HepG2 (cell line): Measurements from ENCODE around the gene LPO. TPM values are rescaled to one million over a fixed set of nuclear protein-coding genes. Genes with fewer than 3 reads are reported as not detected.

Experiments used
- ATAC-seq: fragments of 200-7000 bp; cut with Tn5 transposase; 3 replicates; pipeline ENCODE4 v1.9.1; 2020; ENCODE audit warnings: mild to moderate bottlenecking, moderate library complexity
- BruUV-seq: library from RNA; stranded (reverse); fragments of 400-500 nt; replicated peaks from 2 replicates; lab custom pipeline; 2021; lab: Mats Ljungman, UMichigan
- CTCF ChIA-PET: fragments of 300-600 bp; formaldehyde crosslinking; extraction: SDS; loops from one replicate; lab custom pipeline; 2021; ENCODE audit warnings: low total read pairs, inconsistent platforms, low intra/inter-chr PET ratio; lab: Yijun Ruan, JAX
- POLR2A ChIA-PET: fragments of 350-600 bp; sonication (Branson Sonifier 250); formaldehyde crosslinking; loops from one replicate; lab custom pipeline; 2020; ENCODE audit warnings: antibody characterized with exemption, inconsistent platforms; lab: Yijun Ruan, JAX
- DNase-seq: peaks from one replicate; pipeline ENCODE4 v3.0.0-alpha.2; 2015; ENCODE audit warnings: low spot score
- FAIRE-seq: peaks from 3 replicates; lab custom pipeline; 2011; peaks lifted over from hg19 to GRCh38; lab: Jason Lieb, UNC
- H2AFZ ChIP-seq: one replicate; pipeline ENCODE4 v1.6.1; 2011; ENCODE audit warnings: low read length, inconsistent platforms
- H3K27ac ChIP-seq: fragments of 300-600 bp; 3 replicates; pipeline ENCODE4 v1.8.0; 2011; ENCODE audit warnings: mixed run types, mild to moderate bottlenecking, mixed read lengths, low read length, inconsistent platforms; ENCODE audit not compliant: insufficient read depth; ENCODE audit errors: extremely low read length
- H3K27me3 ChIP-seq, 2 experiments: fragments of 200-600 bp in 1 of 2; 2 replicates in 1 of 2; 3 replicates in 1 of 2; pipeline versions ENCODE4 v1.6.0 to v1.8.0; 2011; ENCODE audit warnings: low read length in 2 of 2, mild to moderate bottlenecking in 2 of 2, moderate library complexity in 2 of 2, inconsistent platforms in 1 of 2; ENCODE audit not compliant: insufficient read depth in 2 of 2, control insufficient read depth in 1 of 2
- H3K36me3 ChIP-seq, 2 experiments: fragments of 200-600 bp in 1 of 2; replicated peaks in 1 of 2; 2 replicates in 1 of 2; 3 replicates in 1 of 2; pipeline versions ENCODE4 v1.5.1 to v1.8.0; 2011; ENCODE audit warnings: low read length in 2 of 2, inconsistent platforms in 1 of 2; ENCODE audit not compliant: insufficient read depth in 2 of 2, control insufficient read depth in 1 of 2
- H3K4me1 ChIP-seq: 2 replicates; pipeline ENCODE4 v1.5.1; 2012; ENCODE audit warnings: low read length, inconsistent platforms; ENCODE audit not compliant: insufficient read depth
- H3K4me2 ChIP-seq: 2 replicates; pipeline ENCODE4 v1.6.0; 2011; ENCODE audit warnings: low read depth, low read length, inconsistent platforms
- H3K4me3 ChIP-seq, 3 experiments: fragments of 200-600 bp in 1 of 3; sonication (generic), shearing (Covaris generic) in 1 of 3; replicated peaks in 1 of 3; 2 replicates each; pipeline ENCODE4 v1.5.1; 2011 to 2016; ENCODE audit warnings: low read length in 3 of 3, inconsistent platforms in 2 of 3, low read depth in 2 of 3, mild to moderate bottlenecking in 2 of 3, control low read depth in 1 of 3, mixed read lengths in 1 of 3; ENCODE audit not compliant: insufficient read depth in 1 of 3
- H3K79me2 ChIP-seq: one replicate; pipeline ENCODE4 v1.6.1; 2011; ENCODE audit warnings: low read length, inconsistent platforms; ENCODE audit not compliant: insufficient read depth
- H3K9ac ChIP-seq: 2 replicates; pipeline ENCODE4 v1.6.0; 2011; ENCODE audit warnings: mild to moderate bottlenecking, low read depth, low read length, inconsistent platforms; ENCODE audit not compliant: insufficient read depth
- H3K9me3 ChIP-seq: 2 replicates; pipeline ENCODE4 v1.5.1; 2012; ENCODE audit warnings: mild to moderate bottlenecking, low read length
- H4K20me1 ChIP-seq: 2 replicates; pipeline ENCODE4 v1.6.0; 2011; ENCODE audit warnings: inconsistent platforms, mild to moderate bottlenecking, low read length, moderate library complexity; ENCODE audit not compliant: insufficient read depth
- CERS6 ChIP-seq: sonication (generic); formaldehyde crosslinking; IDR thresholded peaks from 2 replicates; pipeline ENCODE4 v1.5.0; 2020; ENCODE audit warnings: missing genetic modification reagents
- FOXO1 ChIP-seq: sonication (generic); formaldehyde crosslinking; IDR thresholded peaks from 2 replicates; pipeline ENCODE4 v1.4.0; 2020; ENCODE audit warnings: missing genetic modification reagents
- KLF9 ChIP-seq: IDR thresholded peaks from 2 replicates; pipeline ENCODE4 v1.6.1; 2016; ENCODE audit warnings: low read depth
- RELA ChIP-seq: sonication (generic); formaldehyde crosslinking; IDR thresholded peaks from 2 replicates; pipeline ENCODE4 v1.4.0; 2020; ENCODE audit warnings: missing genetic modification reagents
- RXRB ChIP-seq: IDR thresholded peaks from 2 replicates; pipeline ENCODE4 v1.6.1; 2016; ENCODE audit warnings: borderline replicate concordance, missing genetic modification reagents, missing compliant biosample characterization
- XRCC5 ChIP-seq: fragments of 200-400 bp; formaldehyde crosslinking; optimal IDR thresholded peaks from 2 replicates; pipeline ENCODE3; 2017; ENCODE audit warnings: mild to moderate bottlenecking, low read length
- ZGPAT ChIP-seq: IDR thresholded peaks from 2 replicates; pipeline ENCODE4 v1.6.1; 2016; ENCODE audit warnings: mild to moderate bottlenecking
- ZMAT5 ChIP-seq: sonication (generic); formaldehyde crosslinking; IDR thresholded peaks from 2 replicates; pipeline ENCODE4 v1.5.0; 2020; ENCODE audit warnings: mild to moderate bottlenecking, low read depth, missing genetic modification reagents, borderline replicate concordance
- ZNF460 ChIP-seq: sonication (generic); formaldehyde crosslinking; IDR thresholded peaks from 2 replicates; pipeline ENCODE4 v1.5.1; 2020; ENCODE audit warnings: missing genetic modification reagents, mild to moderate bottlenecking, borderline replicate concordance
- ZNF704 ChIP-seq: sonication (generic); formaldehyde crosslinking; IDR thresholded peaks from 2 replicates; pipeline ENCODE4 v1.8.1; 2023; ENCODE audit warnings: mild to moderate bottlenecking, inconsistent platforms, moderate library complexity, missing genetic modification reagents, borderline replicate concordance
- ZSCAN22 ChIP-seq: sonication (generic); formaldehyde crosslinking; IDR thresholded peaks from 2 replicates; pipeline ENCODE4 v1.4.0; 2020; ENCODE audit warnings: mild to moderate bottlenecking, missing genetic modification reagents
- WGBS: methylation state at CpG from one replicate; pipeline ENCODE4 v1.1.6; 2017; ENCODE audit warnings: low lambda C conversion rate; 5-methylcytosine and 5-hydroxymethylcytosine counted together
- in situ Hi-C: cut with HindIII; loops from 2 replicates; pipeline ENCODE4 v1.10.0; 2017; ENCODE audit warnings: low pct_unique_long_range_greater_than_20kb; ENCODE audit not compliant: extremely low pct_ligation_motif_present
- intact Hi-C: fragments of 100-400 bp; cut with micrococcal nuclease; formaldehyde crosslinking; loops from one replicate; pipeline ENCODE4 v1.10.0; 2022; ENCODE audit not compliant: unreplicated experiment
- polyA plus RNA-seq, 8 experiments: library from polyadenylated mRNA; depleted of rRNA in 3 of 8; stranded (reverse) in 7 of 8; unstranded in 1 of 8; fragments of >200 nt; fragmentation: Illumina TruSeq in 4 of 8; extraction: Trizol in 4 of 8; gene quantifications; 2 replicates each; pipeline versions ENCODE4 v1.2.1 to v1.2.3, GENCODE V29; 2011 to 2016; ENCODE audit warnings: low read depth in 4 of 8, missing spikeins in 1 of 8, mixed read lengths in 1 of 8; ENCODE audit not compliant: insufficient read depth in 1 of 8
- total RNA-seq, 5 experiments: library from RNA; depleted of rRNA; stranded (reverse); fragments of >200 nt; fragmentation: Illumina TruSeq; extraction: Trizol; gene quantifications; 2 replicates each; pipeline ENCODE4 v1.2.3, GENCODE V29; 2016; ENCODE audit warnings: low read depth in 1 of 5
- TF ChIP-seq, protein P1 (sequence below): IDR thresholded peaks from 2 replicates; pipeline ENCODE4 v1.6.1; 2016; ENCODE audit warnings: low read depth, control low read depth
- TF ChIP-seq, protein P2 (sequence below): fragments of 450-650 bp; IDR thresholded peaks from 2 replicates; pipeline ENCODE4 v1.6.1; 2016
- TF ChIP-seq, protein P3 (sequence below): IDR thresholded peaks from 2 replicates; pipeline ENCODE4 v1.6.1; 2012; ENCODE audit warnings: low read depth, low read length, improper control_type of control experiment

Gene LPO
- total and polyA plus RNA-seq, 2 of the 13 experiments (the other 11 are each of a cell fraction or from before 2014, with no cell fraction given): not detected

GRCh38 chr17:58317421-58318064 lies 79.2 kb downstream of the LPO start:
- Histone ChIP-seq H3K9me3 (no peaks in the 10 kb centered on the region), H3K36me3 (no peaks in the 10 kb centered on the region), H3K4me3 (no peak overlapping the region), H3K4me1 (peaks cover 19% of the 10 kb centered on the region; the same call in 1 of the 2 replicates), H3K27ac (no peak overlapping the region), H3K4me2 (0 out of 2 replicates have a peak overlapping the region, but pooled peaks have one; percentile 0), H3K9ac (no peak overlapping the region), H3K27me3 (peaks cover 17 to 68% of the 10 kb centered on the region in 2 experiments), H4K20me1 (no peaks in the 10 kb centered on the region), H2AFZ (no peak overlapping the region), H3K79me2 (no peaks in the 10 kb centered on the region)
- CTCF ChIA-PET: interaction anchor here (1.5 to 5.0 kb wide), 3 partner anchors 9 to 130 kb away, joined by 9 to 121 read pairs (median 20); partner anchors contain the start of gene RNF43
- in situ Hi-C loops: no loop called here
- BruUV-seq: no TSS peak
- intact Hi-C loops: loop anchor here (1.0 to 2.0 kb wide), 3 partner anchors 35 to 130 kb away; partner anchors contain the start of genes RNF43 and SUPT4H1
- DNase-seq (peak; percentile 75), FAIRE-seq (peak; percentile 94), ATAC-seq (peak; percentile 84)
- POLR2A ChIA-PET: interaction anchor here (0.9 to 2.6 kb wide), 10 partner anchors 9 to 131 kb away, joined by 3 to 35 read pairs (median 4); partner anchors contain the start of genes RNF43 and SUPT4H1
- WGBS: 9% methylated on average over 5 of the region's 5 CpGs
- TF ChIP-seq ZNF460 (CRISPR knock-in tag) (no peak), ZGPAT (CRISPR knock-in tag) (peak; percentile 58; the same call in 1 of the 2 replicates), CERS6 (no peak), FOXO1 (CRISPR knock-in tag) (no peak), ZMAT5 (CRISPR knock-in tag) (no peak), ZNF704 (CRISPR knock-in tag) (no peak), RXRB (CRISPR knock-in tag) (peak; percentile 37; the same call in 1 of the 2 replicates), XRCC5 (peak; percentile 83), KLF9 (CRISPR knock-in tag) (no peak), ZSCAN22 (CRISPR knock-in tag) (no peak), RELA (CRISPR knock-in tag) (peak; percentile 70; the same call in 1 of the 2 replicates)
- TF ChIP-seq, protein P1, sequence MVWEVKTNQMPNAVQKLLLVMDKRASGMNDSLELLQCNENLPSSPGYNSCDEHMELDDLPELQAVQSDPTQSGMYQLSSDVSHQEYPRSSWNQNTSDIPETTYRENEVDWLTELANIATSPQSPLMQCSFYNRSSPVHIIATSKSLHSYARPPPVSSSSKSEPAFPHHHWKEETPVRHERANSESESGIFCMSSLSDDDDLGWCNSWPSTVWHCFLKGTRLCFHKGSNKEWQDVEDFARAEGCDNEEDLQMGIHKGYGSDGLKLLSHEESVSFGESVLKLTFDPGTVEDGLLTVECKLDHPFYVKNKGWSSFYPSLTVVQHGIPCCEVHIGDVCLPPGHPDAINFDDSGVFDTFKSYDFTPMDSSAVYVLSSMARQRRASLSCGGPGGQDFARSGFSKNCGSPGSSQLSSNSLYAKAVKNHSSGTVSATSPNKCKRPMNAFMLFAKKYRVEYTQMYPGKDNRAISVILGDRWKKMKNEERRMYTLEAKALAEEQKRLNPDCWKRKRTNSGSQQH (CRISPR knock-in tag): no peak
- TF ChIP-seq, protein P2, sequence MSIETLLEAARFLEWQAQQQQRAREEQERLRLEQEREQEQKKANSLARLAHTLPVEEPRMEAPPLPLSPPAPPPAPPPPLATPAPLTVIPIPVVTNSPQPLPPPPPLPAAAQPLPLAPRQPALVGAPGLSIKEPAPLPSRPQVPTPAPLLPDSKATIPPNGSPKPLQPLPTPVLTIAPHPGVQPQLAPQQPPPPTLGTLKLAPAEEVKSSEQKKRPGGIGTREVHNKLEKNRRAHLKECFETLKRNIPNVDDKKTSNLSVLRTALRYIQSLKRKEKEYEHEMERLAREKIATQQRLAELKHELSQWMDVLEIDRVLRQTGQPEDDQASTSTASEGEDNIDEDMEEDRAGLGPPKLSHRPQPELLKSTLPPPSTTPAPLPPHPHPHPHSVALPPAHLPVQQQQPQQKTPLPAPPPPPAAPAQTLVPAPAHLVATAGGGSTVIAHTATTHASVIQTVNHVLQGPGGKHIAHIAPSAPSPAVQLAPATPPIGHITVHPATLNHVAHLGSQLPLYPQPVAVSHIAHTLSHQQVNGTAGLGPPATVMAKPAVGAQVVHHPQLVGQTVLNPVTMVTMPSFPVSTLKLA: peak; percentile 98
- TF ChIP-seq, protein P3, sequence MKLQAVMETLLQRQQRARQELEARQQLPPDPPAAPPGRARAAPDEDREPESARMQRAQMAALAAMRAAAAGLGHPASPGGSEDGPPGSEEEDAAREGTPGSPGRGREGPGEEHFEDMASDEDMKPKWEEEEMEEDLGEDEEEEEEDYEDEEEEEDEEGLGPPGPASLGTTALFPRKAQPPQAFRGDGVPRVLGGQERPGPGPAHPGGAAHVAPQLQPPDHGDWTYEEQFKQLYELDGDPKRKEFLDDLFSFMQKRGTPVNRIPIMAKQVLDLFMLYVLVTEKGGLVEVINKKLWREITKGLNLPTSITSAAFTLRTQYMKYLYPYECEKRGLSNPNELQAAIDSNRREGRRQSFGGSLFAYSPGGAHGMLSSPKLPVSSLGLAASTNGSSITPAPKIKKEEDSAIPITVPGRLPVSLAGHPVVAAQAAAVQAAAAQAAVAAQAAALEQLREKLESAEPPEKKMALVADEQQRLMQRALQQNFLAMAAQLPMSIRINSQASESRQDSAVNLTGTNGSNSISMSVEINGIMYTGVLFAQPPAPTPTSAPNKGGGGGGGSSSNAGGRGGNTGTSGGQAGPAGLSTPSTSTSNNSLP: 0 out of 2 replicates have a peak, but pooled peaks have one; percentile 23
